ENCODE data around the gene DPH1.

The DPH1 gene

GRCh38 chr17:2023256-2023655 is 6.7 kb upstream of the DPH1 start:
- Histone ChIP-seq H3K4me1 (ENCODE audit: control insufficient read depth in 1 of 2, insufficient read depth in 1 of 2, low read depth in 1 of 2, low read length in 1 of 2) (peaks cover 21 to 32% of the 10 kb centered on the region in 2 experiments), H3K27ac (no peak overlapping the region), H3K27me3 (peaks cover 100% of the 10 kb centered on the region), H3K36me3 (no peaks in the 10 kb centered on the region), H3K4me3 (ENCODE audit: low read depth in 1 of 2, low read length in 1 of 2) (peak overlapping the region in 1 of 2 experiments; percentile 57), H3K9me3 (no peaks in the 10 kb centered on the region)
- TF ChIP-seq CTCF (IDR thresholded peaks at IDR 0.05), result no peak

DNA sequence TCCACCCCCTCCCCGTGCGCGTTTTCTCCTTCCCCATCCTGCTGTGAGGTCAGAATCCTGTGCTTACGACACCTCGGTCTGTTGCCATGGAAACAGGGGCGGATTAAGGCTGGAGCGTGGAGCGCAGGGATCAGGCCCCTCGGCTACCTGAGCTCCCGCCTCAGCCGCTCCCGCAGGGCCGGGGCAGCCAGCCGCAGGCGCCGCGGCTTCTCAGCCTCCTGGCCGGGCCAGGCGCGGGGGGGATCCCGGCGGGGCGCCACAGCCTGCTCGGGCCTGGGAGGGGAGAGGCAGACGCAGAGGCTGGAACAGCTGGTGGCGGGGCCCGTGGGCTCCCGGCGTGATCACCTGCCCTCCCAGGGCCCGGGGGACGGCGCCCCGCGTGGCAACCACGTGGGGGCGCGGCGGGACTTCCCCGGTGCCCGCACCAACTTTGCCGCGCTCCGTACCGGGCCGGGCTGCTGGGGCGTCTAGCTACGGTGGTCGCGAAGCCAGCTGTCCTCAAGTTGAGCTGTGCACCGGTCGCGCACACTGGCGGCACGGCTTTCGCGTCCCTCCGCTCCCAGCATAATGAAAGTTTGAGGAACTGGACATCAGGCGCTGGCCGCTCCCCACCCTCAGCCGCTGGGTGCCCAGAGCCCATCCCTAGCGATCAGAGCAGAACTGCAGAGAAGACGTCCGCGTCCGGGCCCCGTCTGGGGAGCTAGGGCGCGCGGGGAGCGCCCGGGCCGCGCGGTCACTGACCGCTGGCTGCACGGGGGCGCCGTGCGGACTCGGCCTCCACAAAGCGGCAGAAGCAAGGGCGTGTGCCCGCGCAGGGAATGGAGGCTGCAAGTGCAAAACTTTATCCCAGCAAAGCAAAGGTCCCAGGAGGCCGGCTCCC is 6.0 kb upstream of the DPH1 start:
- TF ChIP-seq CTCF (IDR thresholded peaks at IDR 0.05), result no peak
- Histone ChIP-seq H3K27ac (no peak overlapping the region), H3K4me3 (ENCODE audit: low read depth in 1 of 2, low read length in 1 of 2) (peak overlapping the region; percentile 25 to 57), H3K4me1 (ENCODE audit: control insufficient read depth in 1 of 2, insufficient read depth in 1 of 2, low read depth in 1 of 2, low read length in 1 of 2) (peaks cover 21 to 32% of the 10 kb centered on the region in 2 experiments), H3K27me3 (peaks cover 100% of the 10 kb centered on the region), H3K36me3 (no peaks in the 10 kb centered on the region), H3K9me3 (no peaks in the 10 kb centered on the region)

- H3K27me3 ChIP-seq, result peaks cover 100% of the 10 kb centered on the region
- H3K36me3 ChIP-seq, result no peaks in the 10 kb centered on the region
- H3K4me1 ChIP-seq (ENCODE audit: control insufficient read depth in 1 of 2, insufficient read depth in 1 of 2, low read depth in 1 of 2, low read length in 1 of 2), result peaks cover 21 to 34% of the 10 kb centered on the region in 2 experiments
- no peak overlapping the region for H3K27ac ChIP-seq
- no peaks in the 10 kb centered on the region for H3K9me3 ChIP-seq
- H3K4me3 ChIP-seq (ENCODE audit: low read depth in 1 of 2, low read length in 1 of 2), result peak overlapping the region; percentile 25 to 57
- TF ChIP-seq CTCF (IDR thresholded peaks at IDR 0.05), result no peak
These were observed 5.3 kb upstream of the DPH1 start for GRCh38 chr17:2024572-2025219.

DNA sequence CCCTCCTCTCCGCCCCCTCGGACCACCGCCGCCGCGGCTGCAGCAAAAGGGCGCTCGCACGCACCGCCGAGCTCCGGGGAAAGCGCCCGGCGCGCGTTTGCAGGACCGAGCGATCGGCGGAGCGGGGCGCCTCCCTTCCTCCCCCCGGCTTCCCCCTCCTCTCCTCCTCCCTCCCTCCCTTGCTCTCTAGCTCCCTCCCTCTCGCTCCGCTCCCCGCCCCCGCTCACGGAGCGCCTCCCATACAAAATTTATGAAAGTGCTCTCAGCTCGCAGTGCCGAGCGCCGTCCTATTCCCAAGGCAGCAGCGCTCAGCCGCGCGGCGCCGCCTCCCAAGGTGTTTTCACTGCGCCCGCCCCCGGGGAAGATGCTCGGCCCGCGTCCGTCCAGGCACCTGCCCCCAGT is 4.7 kb upstream of the DPH1 start, which contains the start of gene RTN4RL1:
Gene RTN4RL1, minus strand, starts transcription at position 115 of the 402 bp plus-strand sequence. CDS start 469 bp downstream, outside the sequence.
- H3K36me3 ChIP-seq, result no peaks in the 10 kb centered on the region
- H3K4me1 ChIP-seq (ENCODE audit: control insufficient read depth in 1 of 2, insufficient read depth in 1 of 2, low read depth in 1 of 2, low read length in 1 of 2), result peaks cover 25 to 39% of the 10 kb centered on the region in 2 experiments
- TF ChIP-seq CTCF (IDR thresholded peaks at IDR 0.05), result no peak
- H3K27ac ChIP-seq, result no peak within 1 kb of the TSS
- peaks cover 100% of the 10 kb centered on the region for H3K27me3 ChIP-seq
- peak within 1 kb of the TSS; percentile 25 to 57 for H3K4me3 ChIP-seq (ENCODE audit: low read depth in 1 of 2, low read length in 1 of 2)
- no peaks in the 10 kb centered on the region for H3K9me3 ChIP-seq

- no peak for TF ChIP-seq CTCF (IDR thresholded peaks at IDR 0.05)
- peak overlapping the region in 1 of 2 experiments; percentile 57 for H3K4me3 ChIP-seq (ENCODE audit: low read depth in 1 of 2, low read length in 1 of 2)
- H3K9me3 ChIP-seq, result no peaks in the 10 kb centered on the region
- peaks cover 100% of the 10 kb centered on the region for H3K27me3 ChIP-seq
- H3K36me3 ChIP-seq, result no peaks in the 10 kb centered on the region
- H3K27ac ChIP-seq, result no peak overlapping the region
- peaks cover 31 to 44% of the 10 kb centered on the region in 2 experiments for H3K4me1 ChIP-seq (ENCODE audit: control insufficient read depth in 1 of 2, insufficient read depth in 1 of 2, low read depth in 1 of 2, low read length in 1 of 2)
These were observed 4.2 kb upstream of the DPH1 start for GRCh38 chr17:2025622-2026309.

All from neutrophil (primary cell).